Tibial nerve (tissue), 4 donors: ENCODE results near the gene FBXO47. TPM values are rescaled to one million over a fixed set of nuclear protein-coding genes. Genes with fewer than 3 reads are reported as not detected.

ENCODE experiments used
- DNase-seq, 2 donors: peaks; one replicate each; pipeline ENCODE4 v3.0.0-alpha.2; 2019; ENCODE audit warnings: low spot score in 2 of 2
- H3K27ac ChIP-seq, 4 donors: fragments of 200-600 bp; sonication (generic) in 3 of 4; one replicate each; pipeline ENCODE4 v1.5.1; 2017 to 2019; ENCODE audit warnings: mild to moderate bottlenecking in 1 of 4
- H3K27me3 ChIP-seq, 2 donors: fragments of 200-600 bp; sonication (generic) in 1 of 2; one replicate each; pipeline versions ENCODE4 v1.5.1 to v1.6.0; 2017 to 2019
- H3K36me3 ChIP-seq, 3 donors: fragments of 200-600 bp; sonication (generic); one replicate each; pipeline ENCODE4 v1.5.1; 2018 to 2019
- H3K4me1 ChIP-seq, 4 donors: fragments of 200-600 bp; sonication (generic) in 3 of 4; one replicate each; pipeline ENCODE4 v1.5.1; 2017 to 2019
- H3K4me3 ChIP-seq, 4 donors: fragments of 200-600 bp; sonication (generic) in 3 of 4; one replicate each; pipeline ENCODE4 v1.5.1; 2017 to 2019; ENCODE audit warnings: mild to moderate bottlenecking in 1 of 4, moderate library complexity in 1 of 4
- H3K9me3 ChIP-seq, 4 donors: fragments of 200-600 bp; sonication (generic) in 3 of 4; one replicate each; pipeline ENCODE4 v1.5.1; 2017 to 2019
- CTCF ChIP-seq, 5 experiments: fragments of 200-600 bp in 3 of 5; fragments of 450-650 bp in 2 of 5; sonication (generic) in 3 of 5; IDR thresholded peaks; one replicate each; pipeline ENCODE4 v1.5.1; 2016 to 2019; ENCODE audit warnings: antibody characterized with exemption in 5 of 5, mild to moderate bottlenecking in 3 of 5, moderate library complexity in 2 of 5
- EP300 ChIP-seq, 2 donors: sonication (generic); formaldehyde crosslinking; IDR thresholded peaks; one replicate each; pipeline ENCODE4 v1.6.1; 2017; ENCODE audit warnings: antibody characterized with exemption in 2 of 2, mild to moderate bottlenecking in 1 of 2
- POLR2A ChIP-seq, 2 donors: fragments of 450-650 bp; IDR thresholded peaks; one replicate each; pipeline ENCODE4 v1.6.1; 2017; ENCODE audit warnings: antibody characterized with exemption in 2 of 2, mild to moderate bottlenecking in 2 of 2, moderate library complexity in 2 of 2
- WGBS, 2 donors: methylation state at CpG; one replicate each; pipeline ENCODE4 v1.1.5; 2018; 5-methylcytosine and 5-hydroxymethylcytosine counted together
- total RNA-seq, 4 donors: library from RNA; depleted of rRNA; stranded (reverse); fragments of >200 nt; gene quantifications; one replicate each; pipeline ENCODE4 v1.1.0, GENCODE V29; 2016

Gene FBXO47
- total RNA-seq, 4 donors from 2014 or later: not detected

GRCh38 chr17:38994026-38994425 is 26.8 kb upstream of the FBXO47 start:
- TF ChIP-seq EP300 (IDR thresholded peaks at IDR 0.05) (no peak), CTCF (IDR thresholded peaks at IDR 0.05) (no peak), POLR2A (IDR thresholded peaks at IDR 0.05) (no peak)
- H3K27ac ChIP-seq: no peak overlapping the region
- no peaks in the 10 kb centered on the region for H3K4me1 ChIP-seq
- no peaks in the 10 kb centered on the region for H3K36me3 ChIP-seq
- H3K9me3 ChIP-seq: peaks cover 0 to 27% (median 1%) of the 10 kb centered on the region in 4 donors
- no peaks in the 10 kb centered on the region for H3K27me3 ChIP-seq
- DNase-seq: no peak
- WGBS, 2 donors: 19 to 29% methylated on average over 2 of the region's 2 CpGs
- no peak overlapping the region for H3K4me3 ChIP-seq

- DNase-seq: no peak
- Histone ChIP-seq H3K9me3 (no peaks in the 10 kb centered on the region), H3K27ac (no peak overlapping the region), H3K4me3 (no peak overlapping the region), H3K36me3 (no peaks in the 10 kb centered on the region), H3K4me1 (peaks cover 0 to 31% (median 1%) of the 10 kb centered on the region in 4 donors), H3K27me3 (no peaks in the 10 kb centered on the region)
- WGBS, 2 donors: 78 to 83% methylated on average over 2 of the region's 2 CpGs
- TF ChIP-seq CTCF (IDR thresholded peaks at IDR 0.05) (no peak), POLR2A (IDR thresholded peaks at IDR 0.05) (no peak), EP300 (IDR thresholded peaks at IDR 0.05) (no peak)
Measured at GRCh38 chr17:38984666-38985065, 17.5 kb upstream of the FBXO47 start.

GRCh38 chr17:38982858-38983746 is 15.9 kb upstream of the FBXO47 start:
- Histone ChIP-seq H3K27ac (peak overlapping the region in 1 of 4 donors; percentile 59), H3K4me3 (no peak overlapping the region), H3K4me1 (peaks cover 0 to 31% (median 1%) of the 10 kb centered on the region in 4 donors), H3K9me3 (no peaks in the 10 kb centered on the region), H3K27me3 (no peaks in the 10 kb centered on the region), H3K36me3 (no peaks in the 10 kb centered on the region)
- peak in 1 of 2 donors; percentile 69 for DNase-seq
- 58 to 64% methylated on average over 11 of the region's 11 CpGs for WGBS, 2 donors
- TF ChIP-seq POLR2A (IDR thresholded peaks at IDR 0.05) (no peak), CTCF (IDR thresholded peaks at IDR 0.05) (peak; percentile 63 to 90 (median 68)), EP300 (IDR thresholded peaks at IDR 0.05) (peak; percentile 42 to 61)

- WGBS, 2 donors: 46 to 59% methylated on average over 2 of the region's 2 CpGs
- no peak for DNase-seq
- H3K4me1 ChIP-seq: peaks cover 0 to 31% (median 1%) of the 10 kb centered on the region in 4 donors
- H3K4me3 ChIP-seq: no peak overlapping the region
- TF ChIP-seq EP300 (IDR thresholded peaks at IDR 0.05) (no peak), POLR2A (IDR thresholded peaks at IDR 0.05) (no peak), CTCF (IDR thresholded peaks at IDR 0.05) (no peak)
- no peaks in the 10 kb centered on the region for H3K9me3 ChIP-seq
- no peaks in the 10 kb centered on the region for H3K36me3 ChIP-seq
- no peak overlapping the region for H3K27ac ChIP-seq
- no peaks in the 10 kb centered on the region for H3K27me3 ChIP-seq
Measured at GRCh38 chr17:38981636-38982035, 14.4 kb upstream of the FBXO47 start.
